Right cardiac atrium (tissue), 5 donors: ENCODE results near the gene RGS6. TPM values are rescaled to one million over a fixed set of nuclear protein-coding genes. Genes with fewer than 3 reads are reported as not detected.

ENCODE experiments used
- ATAC-seq, 2 donors: fragments of 200-7000 bp; cut with Tn5 transposase; one replicate each; pipeline versions ENCODE4 v1.8.0 to v1.9.1; 2020; ENCODE audit warnings: moderate library complexity in 2 of 2, mild to moderate bottlenecking in 1 of 2
- DNase-seq, 3 donors: peaks; one replicate each; pipeline ENCODE4 v3.0.0-alpha.2; 2020
- H3K27ac ChIP-seq: one replicate; pipeline ENCODE4 v1.5.1; 2013; ENCODE audit warnings: mild to moderate bottlenecking, low read length, control low read depth, moderate library complexity
- H3K27me3 ChIP-seq: one replicate; pipeline ENCODE4 v1.6.1; 2013; ENCODE audit not compliant: control insufficient read depth, insufficient read depth
- H3K4me1 ChIP-seq: one replicate; pipeline ENCODE4 v1.6.1; 2013; ENCODE audit warnings: low read length; ENCODE audit not compliant: control insufficient read depth, insufficient read depth
- H3K4me3 ChIP-seq: one replicate; pipeline ENCODE4 v1.5.1; 2013; ENCODE audit warnings: low read length, control low read depth
- H3K9me3 ChIP-seq: one replicate; pipeline ENCODE4 v1.6.1; 2013; ENCODE audit warnings: low read length; ENCODE audit not compliant: control insufficient read depth
- WGBS: extraction: QIAGEN DNeasy Blood & Tissue Kit; methylation state at CpG from one replicate; pipeline ENCODE4 v1.1.7; 2013; 5-methylcytosine and 5-hydroxymethylcytosine counted together
- intact Hi-C, 4 donors: fragments of 100-400 bp; cut with DNase I; formaldehyde crosslinking; loops; one replicate each; pipeline versions ENCODE4 v1.11.0 to v1.14.0; 2022 to 2023
- polyA plus RNA-seq: library from polyadenylated mRNA; stranded (reverse); fragments of 200-250 nt; gene quantifications from one replicate; pipeline ENCODE4 v1.2.3, GENCODE V29; 2013
- total RNA-seq, 4 donors: library from RNA; stranded (reverse); fragmentation: NEBNext Ultra II Directional; extraction: Animal tissue kit (Norgen Biotek cat#: 25700); gene quantifications; one replicate each; pipeline ENCODE4 v1.2.1, GENCODE V29; 2021
- donor health status: healthy with polysubstance abuse.
- donor health status: DM: no; HTN: yes; CAD: no.
- donor health status: DM: no; HTN: no; CAD: no.
- donor health status: DM: no; HTN: yes; CAD: no; lungs with severe emphysema.
- donor health status: DM: yes; HTN: yes; CAD: no.

Gene RGS6
- total and polyA plus RNA-seq, 5 donors = 12.7 to 51.4 (median 24.5) TPM

DNA sequence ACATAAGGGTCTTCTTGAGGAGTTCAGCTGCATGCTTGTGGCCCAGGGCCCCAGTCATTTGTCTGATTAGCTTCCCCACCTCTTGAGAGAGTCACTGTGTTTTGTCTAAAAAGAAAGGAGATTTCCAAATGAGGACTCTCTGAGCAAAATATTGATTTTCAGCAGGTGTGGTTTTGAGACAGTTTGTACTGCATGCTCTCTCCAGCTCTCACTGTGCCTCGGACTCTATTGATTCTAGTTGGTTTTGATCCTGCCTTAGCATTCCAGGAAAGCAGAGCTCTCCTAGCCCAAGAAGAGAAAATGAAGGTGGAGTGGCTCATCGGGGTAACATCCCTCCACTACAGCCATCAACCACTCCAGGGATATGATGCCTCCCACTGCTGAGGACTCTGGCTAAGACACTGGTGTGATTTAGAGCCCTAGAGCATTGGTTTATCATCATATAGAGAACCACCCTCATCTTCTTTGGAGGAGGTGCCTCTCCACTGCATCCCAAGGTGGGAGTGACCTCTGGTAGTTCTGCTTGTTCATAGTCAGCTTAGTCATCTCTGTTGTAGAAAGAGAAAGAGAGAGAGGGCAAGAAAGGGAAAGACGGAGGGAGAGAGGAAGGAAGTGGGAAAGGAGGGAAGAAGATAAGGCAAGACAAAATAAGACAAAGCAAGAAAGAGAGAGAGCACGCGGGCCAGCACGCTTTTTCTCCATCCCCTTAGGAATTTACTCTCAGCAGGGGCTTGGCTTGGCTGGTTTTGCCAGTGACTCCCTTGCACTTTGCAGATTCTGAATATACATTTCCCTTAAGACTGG lies 596.0 kb downstream of the RGS6 start:
- WGBS = 62% methylated on average over 6 of the region's 6 CpGs
- H3K27ac ChIP-seq = no peak overlapping the region
- no peak overlapping the region for H3K4me3 ChIP-seq
- no peaks in the 10 kb centered on the region for H3K27me3 ChIP-seq
- H3K9me3 ChIP-seq = no peaks in the 10 kb centered on the region
- intact Hi-C loops = no loop called here
- ATAC-seq = no peak
- no peak for DNase-seq
- H3K4me1 ChIP-seq = peaks cover 2% of the 10 kb centered on the region

GRCh38 chr14:72528863-72529175 lies 596.6 kb downstream of the RGS6 start:
- H3K4me3 ChIP-seq = no peak overlapping the region
- no peaks in the 10 kb centered on the region for H3K9me3 ChIP-seq
- no peak for ATAC-seq
- H3K4me1 ChIP-seq = peaks cover 2% of the 10 kb centered on the region
- intact Hi-C loops = no loop called here
- no peak for DNase-seq
- H3K27me3 ChIP-seq = no peaks in the 10 kb centered on the region
- 46% methylated on average over 2 of the region's 2 CpGs for WGBS
- no peak overlapping the region for H3K27ac ChIP-seq

GRCh38 chr14:72532686-72533454 lies 600.6 kb downstream of the RGS6 start:
- peaks cover 2% of the 10 kb centered on the region for H3K4me1 ChIP-seq
- ATAC-seq = no peak
- no peaks in the 10 kb centered on the region for H3K9me3 ChIP-seq
- intact Hi-C loops = no loop called here
- H3K4me3 ChIP-seq = no peak overlapping the region
- no peak for DNase-seq
- no peak overlapping the region for H3K27ac ChIP-seq
- no peaks in the 10 kb centered on the region for H3K27me3 ChIP-seq
- WGBS = 76% methylated on average over 3 of the region's 3 CpGs

GRCh38 chr14:72535485-72535884 lies 603.3 kb downstream of the RGS6 start:
- DNase-seq (no peak), ATAC-seq (no peak)
- H3K4me3 ChIP-seq = no peak overlapping the region
- H3K27me3 ChIP-seq = no peaks in the 10 kb centered on the region
- intact Hi-C loops = no loop called here
- WGBS = 58% methylated on average over 1 of the region's 1 CpG
- H3K27ac ChIP-seq = no peak overlapping the region
- no peaks in the 10 kb centered on the region for H3K4me1 ChIP-seq
- no peaks in the 10 kb centered on the region for H3K9me3 ChIP-seq

DNA sequence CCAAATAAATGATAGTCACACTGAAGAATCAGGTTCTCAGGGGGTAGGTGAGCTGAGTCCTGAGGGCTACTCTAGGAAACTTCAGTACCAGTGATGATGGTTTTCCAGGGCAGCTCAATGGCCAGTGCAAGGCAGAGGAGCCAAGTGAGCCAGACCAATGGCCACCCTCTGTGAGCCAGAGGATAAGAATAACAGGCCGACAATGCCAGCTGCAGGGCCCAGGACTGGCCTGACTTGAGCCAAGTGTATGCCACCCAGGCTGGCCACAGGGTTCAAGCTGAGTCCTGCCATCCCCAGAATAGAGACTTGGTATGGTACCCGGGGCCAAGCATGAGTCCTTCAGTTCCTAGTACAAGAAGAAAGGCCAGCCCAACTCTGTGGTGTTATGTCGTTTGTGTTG lies 606.2 kb downstream of the RGS6 start:
- Histone ChIP-seq H3K9me3 (no peaks in the 10 kb centered on the region), H3K27me3 (no peaks in the 10 kb centered on the region), H3K27ac (no peak overlapping the region), H3K4me3 (no peak overlapping the region), H3K4me1 (no peaks in the 10 kb centered on the region)
- intact Hi-C loops = no loop called here
- no peak for ATAC-seq
- no peak for DNase-seq
- WGBS = 75% methylated on average over 3 of the region's 3 CpGs

DNA sequence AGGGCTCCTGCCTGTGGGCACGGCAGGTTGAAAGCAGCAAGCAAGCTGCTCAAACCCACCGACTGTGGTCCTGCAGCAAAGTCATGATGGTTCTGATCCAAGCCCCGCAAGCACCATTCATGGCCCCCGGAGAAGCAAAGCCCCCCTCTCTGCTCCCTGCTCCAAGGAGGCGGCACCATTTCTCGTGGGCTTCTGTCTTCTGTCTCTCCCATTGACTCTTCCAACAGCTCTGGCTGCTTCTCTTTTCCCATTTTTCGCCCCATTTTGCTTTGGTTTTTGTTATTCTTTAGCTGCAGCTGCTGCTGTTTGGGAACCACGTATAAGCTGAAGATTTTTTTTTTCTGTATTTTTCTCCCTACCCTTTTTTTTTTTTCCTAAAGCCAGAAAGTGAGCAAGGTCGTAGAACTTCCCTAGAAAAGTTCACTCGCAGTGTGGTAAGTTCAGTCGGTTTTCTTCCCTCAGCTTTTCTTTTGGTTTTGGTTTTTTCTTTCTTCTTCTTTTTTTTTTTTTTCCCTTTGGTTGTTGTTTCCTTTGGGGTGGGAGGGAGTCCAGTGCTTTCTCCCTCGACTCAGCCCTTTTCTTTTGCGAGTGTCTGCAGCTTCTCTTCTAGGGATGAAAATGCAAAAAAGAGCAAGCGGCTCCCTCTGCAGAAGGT lies 607.6 kb downstream of the RGS6 start:
- WGBS = 61% methylated on average over 14 of the region's 14 CpGs
- H3K27me3 ChIP-seq = no peaks in the 10 kb centered on the region
- no peak for DNase-seq
- H3K4me1 ChIP-seq = peaks cover 3% of the 10 kb centered on the region
- no peak overlapping the region for H3K27ac ChIP-seq
- no peak for ATAC-seq
- no peaks in the 10 kb centered on the region for H3K9me3 ChIP-seq
- intact Hi-C loops = no loop called here
- no peak overlapping the region for H3K4me3 ChIP-seq

DNA sequence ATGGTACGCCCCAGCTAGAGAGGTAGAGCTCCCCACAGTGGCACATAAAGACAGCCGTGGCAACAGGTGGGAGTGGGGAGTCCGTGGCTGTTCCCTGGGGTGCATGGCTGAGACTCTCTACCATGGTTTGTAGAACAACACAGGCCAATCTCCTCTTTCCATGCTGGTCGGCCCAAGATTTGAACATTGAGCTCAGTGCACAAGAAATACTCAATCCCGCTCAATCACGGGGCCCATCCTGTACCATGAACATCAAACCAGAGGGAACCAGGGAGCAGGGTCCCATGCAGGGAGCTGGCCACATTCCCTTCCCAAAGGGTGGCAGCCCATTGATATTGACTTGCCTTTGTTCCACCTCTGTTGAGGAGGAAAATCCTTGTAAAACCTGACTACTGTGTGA lies 608.6 kb downstream of the RGS6 start:
- no peaks in the 10 kb centered on the region for H3K27me3 ChIP-seq
- WGBS = 95% methylated on average over 6 of the region's 6 CpGs
- H3K9me3 ChIP-seq = no peaks in the 10 kb centered on the region
- ATAC-seq (no peak), DNase-seq (no peak)
- intact Hi-C loops = no loop called here
- H3K4me3 ChIP-seq = no peak overlapping the region
- peaks cover 3% of the 10 kb centered on the region for H3K4me1 ChIP-seq
- no peak overlapping the region for H3K27ac ChIP-seq

GRCh38 chr14:72541546-72541945 lies 609.3 kb downstream of the RGS6 start:
- Histone ChIP-seq H3K27ac (no peak overlapping the region), H3K27me3 (no peaks in the 10 kb centered on the region), H3K9me3 (no peaks in the 10 kb centered on the region), H3K4me1 (peaks cover 3% of the 10 kb centered on the region), H3K4me3 (no peak overlapping the region)
- DNase-seq = no peak
- WGBS = 90% methylated on average over 8 of the region's 8 CpGs
- no peak for ATAC-seq
- intact Hi-C loops = no loop called here

DNA sequence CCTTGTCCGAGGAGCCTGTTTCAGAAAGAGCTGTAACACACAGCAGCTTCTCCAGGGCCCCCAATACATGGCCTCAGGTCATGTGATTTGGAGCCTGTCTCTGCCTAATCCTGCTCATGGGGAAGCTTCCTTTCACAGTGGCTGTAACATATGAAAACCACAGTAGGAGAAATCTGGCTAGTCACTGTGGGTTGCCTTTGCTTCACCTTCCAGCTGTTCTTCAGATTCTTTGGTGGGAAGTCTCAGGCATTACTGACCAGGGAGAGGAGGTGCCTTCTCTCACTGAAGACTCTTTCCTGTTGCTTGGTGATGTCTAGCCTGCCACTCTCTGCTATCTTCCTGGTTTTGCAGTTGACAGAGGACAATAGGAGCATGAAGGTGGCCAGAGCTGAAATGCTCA lies 611.1 kb downstream of the RGS6 start:
- no peak overlapping the region for H3K4me3 ChIP-seq
- no peak overlapping the region for H3K27ac ChIP-seq
- DNase-seq = no peak
- intact Hi-C loops = no loop called here
- 71% methylated on average over 1 of the region's 1 CpG for WGBS
- H3K9me3 ChIP-seq = no peaks in the 10 kb centered on the region
- peaks cover 3% of the 10 kb centered on the region for H3K4me1 ChIP-seq
- no peak for ATAC-seq
- no peaks in the 10 kb centered on the region for H3K27me3 ChIP-seq

DNA sequence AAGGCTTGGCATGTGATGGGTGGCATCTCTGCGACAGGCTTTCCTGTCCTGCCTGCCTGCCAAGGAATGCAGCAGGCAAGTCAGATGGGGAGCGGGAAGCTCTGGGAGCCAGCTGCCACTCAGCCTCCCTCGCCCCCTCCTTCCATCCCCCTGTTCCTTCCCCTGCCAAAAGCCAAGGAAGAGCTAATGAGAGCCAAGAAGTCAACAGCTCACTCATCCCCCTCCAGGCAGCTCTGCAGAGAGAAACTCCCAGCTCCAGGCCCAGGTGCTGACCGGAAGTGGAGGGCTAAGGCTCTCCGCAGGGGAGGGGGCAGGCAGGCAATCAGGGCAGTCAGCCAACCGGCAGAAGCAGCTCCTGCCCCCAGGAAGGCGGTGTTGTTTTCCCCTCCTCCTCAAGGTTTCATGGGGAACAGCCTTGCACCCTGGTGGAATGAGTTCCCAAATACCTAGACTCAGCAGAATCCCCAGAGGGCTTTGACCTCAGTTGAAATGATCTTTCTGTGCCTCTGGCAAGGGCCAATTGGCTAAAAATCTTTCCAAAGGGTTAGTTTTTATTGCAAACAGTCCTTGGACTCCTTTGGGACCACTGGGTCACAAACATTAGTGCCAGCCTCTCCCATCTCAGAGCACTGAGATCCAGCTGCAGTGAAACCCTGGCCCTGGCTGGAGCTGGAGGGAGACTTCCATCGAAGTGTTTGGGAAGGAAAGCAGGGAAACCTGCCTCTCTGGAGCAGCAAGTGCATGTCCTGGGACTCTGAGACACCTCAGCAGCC lies 612.6 kb downstream of the RGS6 start:
- whole genome bisulfite sequencing = 34% methylated on average over 8 of the region's 8 CpGs
- no peak for DNase-seq

More for the DNA sequence above, 612.6 kb downstream of the RGS6 start:
- H3K27ac ChIP-seq = no peak overlapping the region
- H3K9me3 ChIP-seq = no peaks in the 10 kb centered on the region
- H3K4me1 ChIP-seq = peaks cover 3% of the 10 kb centered on the region
- H3K4me3 ChIP-seq = no peak overlapping the region
- ATAC-seq = peak in 1 of 2 donors; percentile 20
- H3K27me3 ChIP-seq = no peaks in the 10 kb centered on the region
- intact Hi-C loops = no loop called here
